Activated CD4-positive, alpha-beta T cell treated with anti-CD3 and anti-CD28 coated beads, Interleukin-2, amount 50 U/mL, for 1 hour (primary cell): ENCODE results near the gene SLC18A3.

Experiments
- DNase-seq: peaks from one replicate; pipeline ENCODE4 v3.0.0-alpha.2; 2020

The SLC18A3 gene

GRCh38 chr10:49631975-49632374, 21.9 kb downstream of the SLC18A3 start:
- DNase-seq: no peak

- no peak for DNase-seq
Observed at GRCh38 chr10:49632406-49633317, 22.6 kb downstream of the SLC18A3 start.

GRCh38 chr10:49633327-49634068, 23.4 kb downstream of the SLC18A3 start:
- no peak for DNase-seq

- no peak for DNase-seq
Observed at GRCh38 chr10:49634069-49634660, 24.1 kb downstream of the SLC18A3 start.

GRCh38 chr10:49642311-49642710, 32.2 kb downstream of the SLC18A3 start:
- no peak for DNase-seq

- DNase-seq: no peak
Observed at GRCh38 chr10:49643241-49644034, 33.3 kb downstream of the SLC18A3 start.

- no peak for DNase-seq
Observed at GRCh38 chr10:49644035-49644646, 34.0 kb downstream of the SLC18A3 start.

GRCh38 chr10:49645417-49645816, 35.3 kb downstream of the SLC18A3 start:
- no peak for DNase-seq

GRCh38 chr10:49645871-49646870, 36.1 kb downstream of the SLC18A3 start:
- DNase-seq: no peak

- DNase-seq: no peak
Observed at GRCh38 chr10:49647554-49647953, 37.4 kb downstream of the SLC18A3 start.

GRCh38 chr10:49647985-49648795, 38.1 kb downstream of the SLC18A3 start:
- DNase-seq: no peak

- DNase-seq: no peak
Observed at GRCh38 chr10:49649294-49649693, 39.2 kb downstream of the SLC18A3 start.

GRCh38 chr10:49649936-49650723, 40.0 kb downstream of the SLC18A3 start:
- DNase-seq: no peak

GRCh38 chr10:49650724-49651034, 40.6 kb downstream of the SLC18A3 start:
- no peak for DNase-seq

- DNase-seq: no peak
Observed at GRCh38 chr10:49651039-49651835, 41.1 kb downstream of the SLC18A3 start.

GRCh38 chr10:49651917-49652316, 41.8 kb downstream of the SLC18A3 start:
- DNase-seq: no peak

GRCh38 chr10:49652421-49653272, 42.5 kb downstream of the SLC18A3 start:
- DNase-seq: no peak
